Measurements from ENCODE around the gene ERC2. TPM values are rescaled to one million over a fixed set of nuclear protein-coding genes. Genes with fewer than 3 reads are reported as not detected.

The ERC2 gene
- total and polyA plus RNA-seq, 2 donors (not counting 1 experiment from before 2014, with no cell fraction given), result 0.14 to 0.17 TPM

- Histone ChIP-seq H2AFZ (ENCODE audit: low read length) (no peak overlapping the region), H3K27me3 (ENCODE audit: control insufficient read depth, insufficient read depth, low read length) (no peaks in the 10 kb centered on the region), H3K79me2 (ENCODE audit: control insufficient read depth, insufficient read depth, low read length) (no peaks in the 10 kb centered on the region), H3K4me1 (ENCODE audit: control insufficient read depth, extremely low read depth, insufficient read depth, low read length) (no peaks in the 10 kb centered on the region), H3K27ac (ENCODE audit: insufficient read depth, low read length) (no peak overlapping the region), H3K4me2 (ENCODE audit: extremely low read depth, insufficient read depth, low read length) (no peak overlapping the region), H3K36me3 (ENCODE audit: control insufficient read depth, insufficient read depth, low read length) (no peaks in the 10 kb centered on the region), H4K20me1 (ENCODE audit: control insufficient read depth, extremely low read depth, insufficient read depth, low read length) (no peaks in the 10 kb centered on the region), H3K9ac (ENCODE audit: insufficient read depth, low read length) (no peak overlapping the region), H3K9me3 (ENCODE audit: control insufficient read depth, insufficient read depth, low read depth, low read length) (no peaks in the 10 kb centered on the region), H3K4me3 (replicated peaks in 1 of 4; ENCODE audit: control extremely low read depth in 1 of 4, insufficient read depth in 1 of 4, low read depth in 3 of 4, low read length in 4 of 4) (no peak overlapping the region)
- no peak for DNase-seq (ENCODE audit: low read depth in 2 of 2)
- TF ChIP-seq CTCF (conservative IDR thresholded peaks at IDR 0.05 in 1 of 2, IDR thresholded peaks at IDR 0.05 in 1 of 2; ENCODE audit: low read depth in 1 of 2, low read length in 2 of 2) (no peak), EZH2 (IDR thresholded peaks at IDR 0.05; ENCODE audit: low read length, missing control alignments) (no peak)
These were observed 859.8 kb downstream of the ERC2 start for GRCh38 chr3:55608301-55608937.

GRCh38 chr3:55607844-55608243 is 860.4 kb downstream of the ERC2 start:
- TF ChIP-seq CTCF (conservative IDR thresholded peaks at IDR 0.05 in 1 of 2, IDR thresholded peaks at IDR 0.05 in 1 of 2; ENCODE audit: low read depth in 1 of 2, low read length in 2 of 2) (no peak), EZH2 (IDR thresholded peaks at IDR 0.05; ENCODE audit: low read length, missing control alignments) (no peak)
- H2AFZ ChIP-seq (ENCODE audit: low read length), result no peak overlapping the region
- no peaks in the 10 kb centered on the region for H3K36me3 ChIP-seq (ENCODE audit: control insufficient read depth, insufficient read depth, low read length)
- no peak overlapping the region for H3K4me3 ChIP-seq (replicated peaks in 1 of 4; ENCODE audit: control extremely low read depth in 1 of 4, insufficient read depth in 1 of 4, low read depth in 3 of 4, low read length in 4 of 4)
- no peak overlapping the region for H3K9ac ChIP-seq (ENCODE audit: insufficient read depth, low read length)
- H4K20me1 ChIP-seq (ENCODE audit: control insufficient read depth, extremely low read depth, insufficient read depth, low read length), result no peaks in the 10 kb centered on the region
- H3K4me1 ChIP-seq (ENCODE audit: control insufficient read depth, extremely low read depth, insufficient read depth, low read length), result no peaks in the 10 kb centered on the region
- no peak overlapping the region for H3K4me2 ChIP-seq (ENCODE audit: extremely low read depth, insufficient read depth, low read length)
- H3K27ac ChIP-seq (ENCODE audit: insufficient read depth, low read length), result no peak overlapping the region
- DNase-seq (ENCODE audit: low read depth in 2 of 2), result no peak
- H3K27me3 ChIP-seq (ENCODE audit: control insufficient read depth, insufficient read depth, low read length), result no peaks in the 10 kb centered on the region
- no peaks in the 10 kb centered on the region for H3K79me2 ChIP-seq (ENCODE audit: control insufficient read depth, insufficient read depth, low read length)
- H3K9me3 ChIP-seq (ENCODE audit: control insufficient read depth, insufficient read depth, low read depth, low read length), result no peaks in the 10 kb centered on the region

GRCh38 chr3:55607175-55607574 is 861.1 kb downstream of the ERC2 start:
- DNase-seq (ENCODE audit: low read depth in 2 of 2), result no peak

More at GRCh38 chr3:55607175-55607574, 861.1 kb downstream of the ERC2 start:
- Histone ChIP-seq H3K36me3 (ENCODE audit: control insufficient read depth, insufficient read depth, low read length) (no peaks in the 10 kb centered on the region), H3K27me3 (ENCODE audit: control insufficient read depth, insufficient read depth, low read length) (no peaks in the 10 kb centered on the region), H3K4me1 (ENCODE audit: control insufficient read depth, extremely low read depth, insufficient read depth, low read length) (no peaks in the 10 kb centered on the region), H3K9ac (ENCODE audit: insufficient read depth, low read length) (no peak overlapping the region), H3K4me3 (replicated peaks in 1 of 4; ENCODE audit: control extremely low read depth in 1 of 4, insufficient read depth in 1 of 4, low read depth in 3 of 4, low read length in 4 of 4) (no peak overlapping the region), H3K27ac (ENCODE audit: insufficient read depth, low read length) (no peak overlapping the region), H3K4me2 (ENCODE audit: extremely low read depth, insufficient read depth, low read length) (no peak overlapping the region), H4K20me1 (ENCODE audit: control insufficient read depth, extremely low read depth, insufficient read depth, low read length) (no peaks in the 10 kb centered on the region), H3K9me3 (ENCODE audit: control insufficient read depth, insufficient read depth, low read depth, low read length) (no peaks in the 10 kb centered on the region), H3K79me2 (ENCODE audit: control insufficient read depth, insufficient read depth, low read length) (no peaks in the 10 kb centered on the region), H2AFZ (ENCODE audit: low read length) (no peak overlapping the region)
- no peak for TF ChIP-seq EZH2 (IDR thresholded peaks at IDR 0.05; ENCODE audit: low read length, missing control alignments)
- TF ChIP-seq CTCF (conservative IDR thresholded peaks at IDR 0.05 in 1 of 2, IDR thresholded peaks at IDR 0.05 in 1 of 2; ENCODE audit: low read depth in 1 of 2, low read length in 2 of 2), result no peak

All from fibroblast of lung (primary cell).